ENCODE measurements around the gene DRAM1.

The DRAM1 gene

GRCh38 chr12:101963697-101964096, 86.3 kb downstream of the DRAM1 start:
- no peak for DNase-seq (ENCODE audit: low read depth in 1 of 2, low spot score in 1 of 2)
- TF ChIP-seq JUND (IDR thresholded peaks at IDR 0.05; ENCODE audit: low read depth) = no peak
- in situ Hi-C loops (cut with HindIII; ENCODE audit: low pct_unique_long_range_greater_than_20kb, low sequenced_read_pairs) = no loop called here

- no peak for TF ChIP-seq JUND (IDR thresholded peaks at IDR 0.05; ENCODE audit: low read depth)
- in situ Hi-C loops (cut with HindIII; ENCODE audit: low pct_unique_long_range_greater_than_20kb, low sequenced_read_pairs) = no loop called here
- no peak for DNase-seq (ENCODE audit: low read depth in 1 of 2, low spot score in 1 of 2)
These were observed 89.1 kb downstream of the DRAM1 start for GRCh38 chr12:101966496-101966895.

DNA sequence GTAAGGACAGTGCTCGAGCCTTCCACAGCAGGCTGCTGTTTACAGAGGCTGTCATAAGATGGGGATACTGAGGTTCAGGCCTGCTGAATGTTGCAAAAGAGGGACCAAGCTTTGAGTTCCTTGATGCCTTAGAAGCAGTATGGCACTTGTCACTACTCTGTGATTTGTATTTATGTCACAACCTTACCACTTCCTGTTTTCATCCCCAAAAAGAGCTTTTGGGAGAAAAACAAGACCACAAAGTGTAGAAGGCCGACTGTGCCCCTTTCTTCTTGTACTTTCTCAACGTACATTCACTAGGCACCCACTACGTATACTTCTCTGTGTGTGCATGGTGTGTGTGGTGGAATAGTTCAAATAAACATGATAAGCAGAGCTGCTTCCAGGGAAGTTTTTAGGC, 90.1 kb downstream of the DRAM1 start:
- no peak for DNase-seq (ENCODE audit: low read depth in 1 of 2, low spot score in 1 of 2)
- in situ Hi-C loops (cut with HindIII; ENCODE audit: low pct_unique_long_range_greater_than_20kb, low sequenced_read_pairs) = no loop called here
- TF ChIP-seq JUND (IDR thresholded peaks at IDR 0.05; ENCODE audit: low read depth) = no peak

DNA sequence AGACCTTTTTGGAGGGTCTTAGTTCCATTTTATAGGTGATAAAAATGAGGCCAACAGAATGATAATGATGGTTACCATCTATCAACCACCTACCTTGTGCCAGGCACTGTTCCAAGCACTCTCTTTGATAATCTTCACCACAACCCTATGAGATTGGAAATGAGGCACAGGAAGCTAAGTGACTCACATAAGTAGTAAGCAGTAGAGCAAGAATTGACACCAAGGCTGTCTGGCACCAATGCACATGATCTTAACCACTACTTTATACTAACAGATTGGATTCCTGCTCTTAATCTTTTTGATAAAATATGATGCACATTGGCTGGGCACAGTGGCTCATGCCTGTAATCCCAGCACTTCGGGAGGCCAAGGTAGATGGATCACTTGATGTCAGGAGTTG, 91.4 kb downstream of the DRAM1 start:
- in situ Hi-C loops (cut with HindIII; ENCODE audit: low pct_unique_long_range_greater_than_20kb, low sequenced_read_pairs) = no loop called here
- no peak for DNase-seq (ENCODE audit: low read depth in 1 of 2, low spot score in 1 of 2)
- no peak for TF ChIP-seq JUND (IDR thresholded peaks at IDR 0.05; ENCODE audit: low read depth)

All from T47D (cell line).